GM21529 (cell line): ENCODE measurements around the gene LRPPRC.
"Not testable (repeated sequence)": the region's sequence is repeated elsewhere in the genome, so short reads cannot be mapped to it uniquely, and the experiment has no call there.

Experiments used
- ATAC-seq: cut with Tn5 transposase; IDR thresholded peaks from one replicate; pipeline ENCODE4 v1.9.1; 2021; ENCODE audit not compliant: unreplicated experiment

The LRPPRC gene

GRCh38 chr2:43995733-43996533, at the start of gene LRPPRC:
LRPPRC (minus strand) TSS chr2:43995989; CDS start chr2:43995947, 42 bp downstream.
- peak; percentile 95 for ATAC-seq

GRCh38 chr2:44045061-44045460, 49.3 kb upstream of the LRPPRC start:
- ATAC-seq: no peak

- peak; percentile 99 for ATAC-seq
Measured at GRCh38 chr2:44044281-44044720, 48.5 kb upstream of the LRPPRC start.

GRCh38 chr2:44040365-44040764, 44.6 kb upstream of the LRPPRC start:
- no peak for ATAC-seq

- ATAC-seq: no peak
Measured at GRCh38 chr2:44038277-44038676, 42.5 kb upstream of the LRPPRC start.

- no peak for ATAC-seq
Measured at GRCh38 chr2:44037221-44037620, 41.4 kb upstream of the LRPPRC start.

GRCh38 chr2:44033947-44034346, 38.2 kb upstream of the LRPPRC start:
- ATAC-seq: no peak

GRCh38 chr2:44027076-44027475, 31.3 kb upstream of the LRPPRC start:
- not testable (repeated sequence) for ATAC-seq

GRCh38 chr2:44016282-44016681, 20.5 kb upstream of the LRPPRC start:
- ATAC-seq: no peak

GRCh38 chr2:44015239-44015638, 19.4 kb upstream of the LRPPRC start:
- no peak for ATAC-seq

GRCh38 chr2:44013205-44013604, 17.4 kb upstream of the LRPPRC start:
- ATAC-seq: not testable (repeated sequence)

- ATAC-seq: no peak
Measured at GRCh38 chr2:44010266-44010665, 14.5 kb upstream of the LRPPRC start.

GRCh38 chr2:44009136-44009735, 13.4 kb upstream of the LRPPRC start:
- no peak for ATAC-seq

GRCh38 chr2:44005846-44006245, 10.1 kb upstream of the LRPPRC start:
- ATAC-seq: no peak

- ATAC-seq: no peak
Measured at GRCh38 chr2:44004735-44005602, 9.2 kb upstream of the LRPPRC start.

GRCh38 chr2:44001716-44002115, 5.9 kb upstream of the LRPPRC start:
- no peak for ATAC-seq

GRCh38 chr2:43998263-43998662, 2.5 kb upstream of the LRPPRC start:
- no peak for ATAC-seq

- ATAC-seq: no peak
Measured at GRCh38 chr2:43993437-43993836, 2.4 kb downstream of the LRPPRC start.

- ATAC-seq: no peak
Measured at GRCh38 chr2:43989545-43989944, 6.2 kb downstream of the LRPPRC start.

GRCh38 chr2:43986600-43986999, 9.2 kb downstream of the LRPPRC start:
- ATAC-seq: no peak

- no peak for ATAC-seq
Measured at GRCh38 chr2:43985359-43985758, 10.4 kb downstream of the LRPPRC start.
